Thymus (tissue), 11 donors: Measurements from ENCODE around the gene BIVM. TPM values are rescaled to one million over a fixed set of nuclear protein-coding genes. Genes with fewer than 3 reads are reported as not detected.

ENCODE experiments used
- DNase-seq, 9 donors: peaks; one replicate each; pipeline ENCODE4 v3.0.0-alpha.2; 2013; ENCODE audit warnings: low spot score in 9 of 9, low read depth in 6 of 9, missing footprints in 1 of 9
- H3K27ac ChIP-seq, 2 donors: one replicate each; pipeline ENCODE4 v1.5.1; 2013; ENCODE audit warnings: control low read depth in 1 of 2, low read depth in 1 of 2, low read length in 1 of 2, mild to moderate bottlenecking in 1 of 2, moderate library complexity in 1 of 2
- H3K27me3 ChIP-seq, 2 donors: one replicate each; pipeline ENCODE4 v1.5.1; 2013; ENCODE audit warnings: low read length in 1 of 2; ENCODE audit not compliant: control insufficient read depth in 2 of 2, insufficient read depth in 1 of 2
- H3K36me3 ChIP-seq, 2 donors: one replicate each; pipeline ENCODE4 v1.5.1; 2013; ENCODE audit warnings: low read length in 1 of 2, mild to moderate bottlenecking in 1 of 2, moderate library complexity in 1 of 2; ENCODE audit not compliant: control insufficient read depth in 2 of 2, insufficient read depth in 2 of 2
- H3K4me1 ChIP-seq, 2 donors: one replicate each; pipeline ENCODE4 v1.5.1; 2013; ENCODE audit warnings: low read length in 2 of 2; ENCODE audit not compliant: control insufficient read depth in 2 of 2, insufficient read depth in 2 of 2
- H3K4me3 ChIP-seq, 2 donors: one replicate each; pipeline ENCODE4 v1.5.1; 2013; ENCODE audit warnings: low read length in 2 of 2, control low read depth in 1 of 2, mild to moderate bottlenecking in 1 of 2
- H3K9me3 ChIP-seq, 2 donors: one replicate each; pipeline ENCODE4 v1.5.1; 2013; ENCODE audit warnings: low read length in 1 of 2, mild to moderate bottlenecking in 1 of 2; ENCODE audit not compliant: control insufficient read depth in 2 of 2, insufficient read depth in 1 of 2
- WGBS: extraction: QIAGEN DNeasy Blood & Tissue Kit; methylation state at CpG from one replicate; pipeline ENCODE4 v1.1.7; 2013; 5-methylcytosine and 5-hydroxymethylcytosine counted together
- polyA plus RNA-seq: library from polyadenylated mRNA; stranded (reverse); fragments of 200-250 nt; gene quantifications from one replicate; pipeline ENCODE4 v1.2.3, GENCODE V29; 2013
- total RNA-seq: library from RNA; stranded (reverse); fragments of 120-200 nt; gene quantifications from one replicate; pipeline ENCODE4 v1.2.4, GENCODE V29; 2013
- donor health status: healthy.

Gene BIVM
- total and polyA plus RNA-seq, 2 donors = 12.2 to 18.0 TPM

DNA sequence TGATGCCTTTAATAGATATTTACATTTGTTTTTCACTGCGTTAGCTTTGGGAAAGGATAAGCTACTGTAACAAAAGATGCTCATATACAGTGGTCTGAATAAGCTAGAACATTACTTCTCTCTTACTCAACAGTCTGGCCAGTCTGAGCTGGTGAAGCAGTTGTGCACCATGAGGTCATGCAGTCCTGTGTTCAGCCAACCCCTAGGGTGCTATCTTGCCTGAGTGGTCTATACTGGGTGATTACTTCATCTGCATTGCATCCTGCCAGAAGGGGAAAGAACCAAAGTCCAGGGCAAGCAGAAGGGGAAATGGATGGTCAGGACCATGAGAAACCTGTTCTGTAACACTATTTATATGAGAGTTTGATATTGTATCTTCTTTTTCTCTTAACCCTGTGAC is 78.4 kb downstream of the BIVM start:
- no peaks in the 10 kb centered on the region for H3K27me3 ChIP-seq
- no peak overlapping the region for H3K4me3 ChIP-seq
- DNase-seq = no peak
- WGBS = 99% methylated on average over 1 of the region's 1 CpG
- no peaks in the 10 kb centered on the region for H3K9me3 ChIP-seq
- H3K36me3 ChIP-seq = peaks cover 19 to 46% of the 10 kb centered on the region in 2 donors
- no peaks in the 10 kb centered on the region for H3K4me1 ChIP-seq
- H3K27ac ChIP-seq = no peak overlapping the region

GRCh38 chr13:102878481-102878880 is 79.6 kb downstream of the BIVM start:
- no peak for DNase-seq
- WGBS = 84% methylated on average over 5 of the region's 5 CpGs
- H3K36me3 ChIP-seq = peaks cover 16 to 36% of the 10 kb centered on the region in 2 donors
- H3K27ac ChIP-seq = no peak overlapping the region
- no peaks in the 10 kb centered on the region for H3K9me3 ChIP-seq
- H3K27me3 ChIP-seq = no peaks in the 10 kb centered on the region
- H3K4me1 ChIP-seq = no peaks in the 10 kb centered on the region
- H3K4me3 ChIP-seq = no peak overlapping the region

- Histone ChIP-seq H3K27me3 (no peaks in the 10 kb centered on the region), H3K9me3 (no peaks in the 10 kb centered on the region), H3K36me3 (peaks cover 16 to 29% of the 10 kb centered on the region in 2 donors), H3K4me1 (no peaks in the 10 kb centered on the region), H3K4me3 (no peak overlapping the region), H3K27ac (no peak overlapping the region)
- DNase-seq = no peak
- whole genome bisulfite sequencing = 93% methylated on average over 13 of the region's 13 CpGs
Measured at GRCh38 chr13:102879793-102880499, 81.0 kb downstream of the BIVM start.

- DNase-seq = no peak
- no peak overlapping the region for H3K4me3 ChIP-seq
- no peak overlapping the region for H3K27ac ChIP-seq
- H3K9me3 ChIP-seq = no peaks in the 10 kb centered on the region
- 98% methylated on average over 4 of the region's 4 CpGs for WGBS
- H3K27me3 ChIP-seq = no peaks in the 10 kb centered on the region
- no peaks in the 10 kb centered on the region for H3K4me1 ChIP-seq
- peaks cover 4 to 8% of the 10 kb centered on the region in 2 donors for H3K36me3 ChIP-seq
Measured at GRCh38 chr13:102881819-102882686, 83.1 kb downstream of the BIVM start.

Other genes starting within 250 kb of the BIVM start
- 47.4 TPM for gene TPP2, start 202.1 kb upstream of the BIVM start, total RNA-seq
- 43.4 TPM for gene TPP2, start 202.1 kb upstream of the BIVM start, polyA plus RNA-seq
- not detected for gene METTL21C, start 104.1 kb upstream of the BIVM start, total RNA-seq
- gene METTL21C, start 104.1 kb upstream of the BIVM start, polyA plus RNA-seq = 0.09 TPM
- 26.4 TPM for gene TEX30, start 25.3 kb upstream of the BIVM start, total RNA-seq
- gene TEX30, start 25.3 kb upstream of the BIVM start, polyA plus RNA-seq = 28.9 TPM
- 4.9 TPM for gene POGLUT2, start 143 bp upstream of the BIVM start, total RNA-seq
- 2.1 TPM for gene POGLUT2, start 143 bp upstream of the BIVM start, polyA plus RNA-seq
- gene ERCC5, start 46.9 kb downstream of the BIVM start, total RNA-seq = 71.5 TPM
- gene ERCC5, start 46.9 kb downstream of the BIVM start, polyA plus RNA-seq = 135 TPM